OCI-LY3 (cell line): Measurements from ENCODE around the gene ADAMTS14.

Experiments used
- H2AFZ ChIP-seq: fragments of 200-600, 300-600 bp; shearing (Covaris generic); 2 replicates; pipeline ENCODE4 v1.6.0; 2014; ENCODE audit warnings: antibody characterized with exemption, low read depth, low read length
- H3K27ac ChIP-seq: fragments of 200-600, 300-600 bp; sonication (generic); 2 replicates; pipeline ENCODE4 v1.5.1; 2014; ENCODE audit warnings: mild to moderate bottlenecking, low read length, moderate library complexity, mixed read lengths
- H3K27me3 ChIP-seq: fragments of 200-600, 300-600 bp; sonication (generic); 2 replicates; pipeline ENCODE4 v1.6.1; 2014; ENCODE audit warnings: low read depth, low read length, mixed read lengths
- H3K36me3 ChIP-seq: fragments of 200-600, 300-600 bp; sonication (generic); replicated peaks from 2 replicates; pipeline ENCODE3; 2014; ENCODE audit warnings: low read depth, low read length, mixed read lengths
- H3K4me1 ChIP-seq: fragments of 300-600, 200-600 bp; sonication (generic); 2 replicates; pipeline ENCODE4 v1.6.1; 2014; ENCODE audit warnings: low read length, mixed read lengths
- H3K4me2 ChIP-seq: fragments of 200-600, 300-600 bp; sonication (generic); 2 replicates; pipeline ENCODE4 v1.6.1; 2014; ENCODE audit warnings: low read length, mixed read lengths
- H3K4me3 ChIP-seq: fragments of 300-600, 200-600 bp; sonication (generic); 2 replicates; pipeline ENCODE4 v1.5.1; 2014; ENCODE audit warnings: antibody characterized with exemption, mild to moderate bottlenecking, low read length, moderate library complexity
- H3K79me2 ChIP-seq: fragments of 300-600, 200-600 bp; shearing (Covaris generic); 2 replicates; pipeline ENCODE4 v1.6.1; 2014; ENCODE audit warnings: mild to moderate bottlenecking, low read length, mixed read lengths
- H3K9ac ChIP-seq: fragments of 300-600, 200-600 bp; shearing (Covaris generic); 2 replicates; pipeline ENCODE4 v1.6.0; 2014; ENCODE audit warnings: mild to moderate bottlenecking, low read length, moderate library complexity
- H3K9me3 ChIP-seq: fragments of 200-600, 300-600 bp; shearing (Covaris generic); 2 replicates; pipeline ENCODE4 v1.6.1; 2014; ENCODE audit warnings: low read length, mixed read lengths; ENCODE audit not compliant: insufficient read depth
- H4K20me1 ChIP-seq: fragments of 200-600, 300-600 bp; sonication (generic); 2 replicates; pipeline ENCODE4 v1.6.1; 2016; ENCODE audit warnings: low read length, mixed read lengths; ENCODE audit not compliant: insufficient read depth
- CTCF ChIP-seq: fragments of 200-600, 300-600 bp; sonication (generic); IDR thresholded peaks from 2 replicates; pipeline ENCODE4 v1.5.1; 2014; ENCODE audit warnings: antibody characterized with exemption, low read length, low read depth
- EZH2phosphoT487 ChIP-seq: fragments of 200-600 bp; shearing (Covaris generic); IDR thresholded peaks from 2 replicates; pipeline ENCODE4 v1.6.1; 2018; ENCODE audit warnings: antibody characterized with exemption, mixed run types, low read depth

The ADAMTS14 gene

GRCh38 chr10:70691611-70692010, 19.3 kb downstream of the ADAMTS14 start:
- Histone ChIP-seq H3K9me3 (no peaks in the 10 kb centered on the region), H3K9ac (no peak overlapping the region), H3K79me2 (no peaks in the 10 kb centered on the region), H3K4me3 (no peak overlapping the region), H4K20me1 (no peaks in the 10 kb centered on the region), H3K27me3 (no peaks in the 10 kb centered on the region), H3K4me1 (no peaks in the 10 kb centered on the region), H2AFZ (no peak overlapping the region), H3K36me3 (no peaks in the 10 kb centered on the region), H3K27ac (no peak overlapping the region), H3K4me2 (no peak overlapping the region)
- TF ChIP-seq EZH2phosphoT487: no peak
- TF ChIP-seq CTCF: no peak

GRCh38 chr10:70692043-70692603, 19.8 kb downstream of the ADAMTS14 start:
- H2AFZ ChIP-seq: no peak overlapping the region
- no peak for TF ChIP-seq EZH2phosphoT487
- TF ChIP-seq CTCF: no peak
- no peak overlapping the region for H3K4me2 ChIP-seq
- no peaks in the 10 kb centered on the region for H3K27me3 ChIP-seq
- H3K4me3 ChIP-seq: no peak overlapping the region
- no peak overlapping the region for H3K9ac ChIP-seq
- no peak overlapping the region for H3K27ac ChIP-seq
- H4K20me1 ChIP-seq: no peaks in the 10 kb centered on the region
- no peaks in the 10 kb centered on the region for H3K79me2 ChIP-seq
- no peaks in the 10 kb centered on the region for H3K36me3 ChIP-seq
- no peaks in the 10 kb centered on the region for H3K9me3 ChIP-seq
- no peaks in the 10 kb centered on the region for H3K4me1 ChIP-seq

GRCh38 chr10:70693619-70694335, 21.5 kb downstream of the ADAMTS14 start:
- TF ChIP-seq EZH2phosphoT487: no peak
- no peak for TF ChIP-seq CTCF
- H3K4me2 ChIP-seq: no peak overlapping the region
- no peaks in the 10 kb centered on the region for H3K79me2 ChIP-seq
- no peaks in the 10 kb centered on the region for H3K4me1 ChIP-seq
- H3K27ac ChIP-seq: no peak overlapping the region
- H3K27me3 ChIP-seq: no peaks in the 10 kb centered on the region
- no peaks in the 10 kb centered on the region for H4K20me1 ChIP-seq
- no peak overlapping the region for H3K4me3 ChIP-seq
- H3K9ac ChIP-seq: no peak overlapping the region
- no peaks in the 10 kb centered on the region for H3K36me3 ChIP-seq
- no peaks in the 10 kb centered on the region for H3K9me3 ChIP-seq
- no peak overlapping the region for H2AFZ ChIP-seq

- Histone ChIP-seq H3K79me2 (no peaks in the 10 kb centered on the region), H3K27me3 (no peaks in the 10 kb centered on the region), H3K4me3 (no peak overlapping the region), H3K9ac (no peak overlapping the region), H3K9me3 (no peaks in the 10 kb centered on the region), H3K4me1 (no peaks in the 10 kb centered on the region), H3K4me2 (no peak overlapping the region), H2AFZ (no peak overlapping the region), H3K36me3 (no peaks in the 10 kb centered on the region), H3K27ac (no peak overlapping the region), H4K20me1 (no peaks in the 10 kb centered on the region)
- TF ChIP-seq EZH2phosphoT487 (no peak), CTCF (no peak)
Observed at GRCh38 chr10:70694418-70695141, 22.3 kb downstream of the ADAMTS14 start.
